Measurements from ENCODE around the gene ETS2.
"Not testable (repeated sequence)": the region's sequence is repeated elsewhere in the genome, so short reads cannot be mapped to it uniquely, and the experiment has no call there.

Gene ETS2

GRCh38 chr21:38819719-38820159 lies 14.0 kb downstream of the ETS2 start:
- DNase-seq = no peak

GRCh38 chr21:38820471-38821239 lies 14.9 kb downstream of the ETS2 start:
- no peak for DNase-seq

GRCh38 chr21:38821248-38821647 lies 15.5 kb downstream of the ETS2 start:
- no peak for DNase-seq

- DNase-seq = no peak
These were observed 16.4 kb downstream of the ETS2 start for GRCh38 chr21:38821959-38822682.

GRCh38 chr21:38822778-38823238 lies 17.1 kb downstream of the ETS2 start:
- no peak for DNase-seq

GRCh38 chr21:38823737-38824123 lies 18.0 kb downstream of the ETS2 start:
- no peak for DNase-seq

- DNase-seq = no peak
These were observed 18.5 kb downstream of the ETS2 start for GRCh38 chr21:38824124-38824822.

GRCh38 chr21:38825269-38825668 lies 19.5 kb downstream of the ETS2 start:
- no peak for DNase-seq

GRCh38 chr21:38825921-38826320 lies 20.2 kb downstream of the ETS2 start:
- no peak for DNase-seq

- DNase-seq = not testable (repeated sequence)
These were observed 22.4 kb downstream of the ETS2 start for GRCh38 chr21:38828111-38828510.

- DNase-seq = no peak
These were observed 25.2 kb downstream of the ETS2 start for GRCh38 chr21:38830671-38831525.

GRCh38 chr21:38831526-38832467 lies 26.1 kb downstream of the ETS2 start:
- no peak for DNase-seq

GRCh38 chr21:38832664-38833063 lies 26.9 kb downstream of the ETS2 start:
- DNase-seq = no peak

GRCh38 chr21:38833117-38833516 lies 27.4 kb downstream of the ETS2 start:
- DNase-seq = no peak

GRCh38 chr21:38834725-38835124 lies 29.0 kb downstream of the ETS2 start:
- no peak for DNase-seq

GRCh38 chr21:38837806-38838461 lies 32.2 kb downstream of the ETS2 start:
- DNase-seq = no peak

GRCh38 chr21:38838598-38839327 lies 33.0 kb downstream of the ETS2 start:
- DNase-seq = no peak

- no peak for DNase-seq
These were observed 33.9 kb downstream of the ETS2 start for GRCh38 chr21:38839328-38840286.
